K562 (cell line): ENCODE measurements around the gene ATAD3C. TPM values are rescaled to one million over a fixed set of nuclear protein-coding genes. Genes with fewer than 3 reads are reported as not detected.
A peak's percentile ranks its signal among the peaks of the same experiment; 100 is the strongest.

Experiments used
- BRD4 ChIP-seq: fragments of 200-600 bp; sonication (generic); IDR thresholded peaks from 2 replicates; pipeline ENCODE4 v1.6.1; 2017; ENCODE audit warnings: inconsistent platforms
- CREM ChIP-seq: IDR thresholded peaks from 2 replicates; pipeline ENCODE4 v1.6.1; 2014; ENCODE audit warnings: antibody characterized with exemption, low read depth
- EZH2 ChIP-seq: IDR thresholded peaks from 2 replicates; pipeline ENCODE4 v1.6.1; 2012; ENCODE audit warnings: low read depth, mild to moderate bottlenecking, inconsistent platforms, low read length, borderline replicate concordance
- HLTF ChIP-seq: fragments of 450-650 bp; IDR thresholded peaks from 2 replicates; pipeline ENCODE4 v1.6.1; 2016
- KDM1A ChIP-seq, 2 experiments: fragments of 450-650 bp; IDR thresholded peaks; 2 replicates each; pipeline ENCODE4 v1.6.1; 2016; ENCODE audit warnings: mild to moderate bottlenecking in 2 of 2
- LEF1 ChIP-seq: fragments of 450-650 bp; IDR thresholded peaks from 2 replicates; pipeline ENCODE4 v1.6.1; 2016; ENCODE audit warnings: mild to moderate bottlenecking
- MAFF ChIP-seq: IDR thresholded peaks from 2 replicates; pipeline ENCODE4 v1.6.1; 2012; ENCODE audit warnings: low read length, improper control_type of control experiment
- MTA1 ChIP-seq: fragments of 450-650 bp; IDR thresholded peaks from 2 replicates; pipeline ENCODE4 v1.6.1; 2017; ENCODE audit warnings: borderline replicate concordance
- NBN ChIP-seq: fragments of 450-650 bp; IDR thresholded peaks from 2 replicates; pipeline ENCODE4 v1.6.1; 2016; ENCODE audit warnings: low read depth, mild to moderate bottlenecking
- POLR2A ChIP-seq: fragments of 450-650 bp; conservative IDR thresholded peaks from 2 replicates; pipeline ENCODE4 v1.6.1; 2016
- SUPT5H ChIP-seq: fragments of 450-650 bp; IDR thresholded peaks from 2 replicates; pipeline ENCODE4 v1.6.1; 2016
- TAL1 ChIP-seq: fragments of 450-650 bp; IDR thresholded peaks from 2 replicates; pipeline ENCODE4 v1.6.1; 2016; ENCODE audit warnings: mild to moderate bottlenecking
- TFAM ChIP-seq: fragments of 250-450 bp; sonication (Bioruptor Pico); conservative IDR thresholded peaks from 2 replicates; pipeline ENCODE4 v1.5.0; 2021; ENCODE audit warnings: mild to moderate bottlenecking, moderate library complexity
- TRIM28 ChIP-seq: fragments of 450-650 bp; IDR thresholded peaks from 2 replicates; pipeline ENCODE4 v1.6.1; 2017
- XRCC4 ChIP-seq: IDR thresholded peaks from one replicate; pipeline ENCODE4 v1.6.1; 2011; ENCODE audit not compliant: insufficient read depth, insufficient read length; ENCODE audit errors: extremely low read depth
- ZBTB40 ChIP-seq, 2 experiments: fragments of 450-650 bp in 1 of 2; sonication (generic) in 1 of 2; formaldehyde crosslinking in 1 of 2; IDR thresholded peaks; 2 replicates each; pipeline versions ENCODE4 v1.7.1 to v1.9.0; 2016 to 2022; ENCODE audit warnings: inconsistent platforms in 1 of 2, mild to moderate bottlenecking in 1 of 2, missing genetic modification reagents in 1 of 2
- ZNF143 ChIP-seq: sonication (generic); formaldehyde crosslinking; IDR thresholded peaks from 2 replicates; pipeline ENCODE4 v1.9.0; 2022; ENCODE audit warnings: mild to moderate bottlenecking, missing genetic modification reagents
- ZNF717 ChIP-seq: fragments of 250-450 bp; sonication (Bioruptor Pico); IDR thresholded peaks from 2 replicates; pipeline ENCODE4 v1.5.0; 2021
- polyA plus RNA-seq, 8 experiments: library from polyadenylated mRNA; depleted of rRNA in 4 of 8; stranded (reverse) in 5 of 8; unstranded in 3 of 8; fragments of >200 nt; fragmentation: Nextera tagmentation in 2 of 8; fragmentation: Illumina TruSeq in 1 of 8; extraction: Ambion mirVana in 2 of 8; extraction: Trizol in 1 of 8; gene quantifications; 2 replicates each; pipeline versions ENCODE4 v1.2.1 to v1.2.3, GENCODE V29; 2011 to 2014; ENCODE audit warnings: inconsistent platforms in 1 of 8, missing spikeins in 1 of 8
- total RNA-seq, 7 experiments: library from RNA; depleted of rRNA in 6 of 7; stranded (reverse); fragments of >200 nt in 6 of 7; fragmentation: Illumina TruSeq in 2 of 7; extraction: Trizol in 2 of 7; gene quantifications; 2 replicates each; pipeline versions ENCODE4 v1.2.1 to v1.2.3, GENCODE V29; 2011 to 2021; ENCODE audit warnings: low replicate concordance in 1 of 7
- TF ChIP-seq, protein P1 (sequence below): fragments of 250-450 bp; sonication (Bioruptor Pico); IDR thresholded peaks from 2 replicates; pipeline ENCODE4 v1.4.0; 2020; ENCODE audit warnings: borderline replicate concordance
- TF ChIP-seq, protein P2 (sequence below): sonication (generic); formaldehyde crosslinking; IDR thresholded peaks from 2 replicates; pipeline ENCODE4 v1.5.0; 2020; ENCODE audit warnings: missing genetic modification reagents

ATAD3C gene
- total and polyA plus RNA-seq, 9 of the 15 experiments (the other 6 are each of a cell fraction or from before 2014, with no cell fraction given) = 0.03 to 0.18 TPM; not detected in 7

GRCh38 chr1:1471389-1472052 is 22.0 kb downstream of the ATAD3C start, which contains the start of gene ATAD3B (continued):
- peak; percentile 94 for TF ChIP-seq ZBTB40 (IDR thresholded peaks at IDR 0.05)
- no peak for TF ChIP-seq ZBTB40 (CRISPR knock-in tag; IDR thresholded peaks at IDR 0.05)
- no peak for TF ChIP-seq TAL1
- no peak for TF ChIP-seq TFAM (CRISPR knock-in tag)
- no peak for TF ChIP-seq LEF1
- TF ChIP-seq MTA1 = peak; percentile 99
- peak; percentile 99 for TF ChIP-seq CREM
- TF ChIP-seq ZNF143 = no peak
- TF ChIP-seq, protein P1, sequence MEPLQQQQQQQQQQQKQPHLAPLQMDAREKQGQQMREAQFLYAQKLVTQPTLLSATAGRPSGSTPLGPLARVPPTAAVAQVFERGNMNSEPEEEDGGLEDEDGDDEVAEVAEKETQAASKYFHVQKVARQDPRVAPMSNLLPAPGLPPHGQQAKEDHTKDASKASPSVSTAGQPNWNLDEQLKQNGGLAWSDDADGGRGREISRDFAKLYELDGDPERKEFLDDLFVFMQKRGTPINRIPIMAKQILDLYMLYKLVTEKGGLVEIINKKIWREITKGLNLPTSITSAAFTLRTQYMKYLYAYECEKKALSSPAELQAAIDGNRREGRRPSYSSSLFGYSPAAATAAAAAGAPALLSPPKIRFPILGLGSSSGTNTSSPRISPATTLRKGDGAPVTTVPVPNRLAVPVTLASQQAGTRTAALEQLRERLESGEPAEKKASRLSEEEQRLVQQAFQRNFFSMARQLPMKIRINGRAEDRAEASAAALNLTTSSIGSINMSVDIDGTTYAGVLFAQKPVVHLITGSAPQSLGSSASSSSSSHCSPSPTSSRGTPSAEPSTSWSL (CRISPR knock-in tag) = no peak
- no peak for TF ChIP-seq ZNF717 (CRISPR knock-in tag)
- TF ChIP-seq NBN = peak; percentile 50
- no peak for TF ChIP-seq BRD4
- TF ChIP-seq MAFF = no peak
- TF ChIP-seq EZH2 = no peak
- TF ChIP-seq XRCC4 = no peak
- TF ChIP-seq KDM1A (IDR thresholded peaks at IDR 0.05) = no peak
- TF ChIP-seq, protein P2, sequence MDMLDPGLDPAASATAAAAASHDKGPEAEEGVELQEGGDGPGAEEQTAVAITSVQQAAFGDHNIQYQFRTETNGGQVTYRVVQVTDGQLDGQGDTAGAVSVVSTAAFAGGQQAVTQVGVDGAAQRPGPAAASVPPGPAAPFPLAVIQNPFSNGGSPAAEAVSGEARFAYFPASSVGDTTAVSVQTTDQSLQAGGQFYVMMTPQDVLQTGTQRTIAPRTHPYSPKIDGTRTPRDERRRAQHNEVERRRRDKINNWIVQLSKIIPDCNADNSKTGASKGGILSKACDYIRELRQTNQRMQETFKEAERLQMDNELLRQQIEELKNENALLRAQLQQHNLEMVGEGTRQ (CRISPR knock-in tag) = peak; percentile 17; the same call in 1 of the 2 replicates
- no peak for TF ChIP-seq TRIM28
- TF ChIP-seq POLR2A = peak; percentile 80
- peak; percentile 73 for TF ChIP-seq SUPT5H
- TF ChIP-seq HLTF = no peak
